Mesodermal cell (in vitro differentiated cells): ENCODE measurements around the gene BLNK. TPM values are rescaled to one million over a fixed set of nuclear protein-coding genes. Genes with fewer than 3 reads are reported as not detected.
"Not testable (repeated sequence)": the region's sequence is repeated elsewhere in the genome, so short reads cannot be mapped to it uniquely, and the experiment has no call there.

Experiments used
- H3K27ac ChIP-seq: 2 replicates; pipeline ENCODE4 v1.7.0; 2013; ENCODE audit warnings: mild to moderate bottlenecking, low read depth, low read length, moderate library complexity; ENCODE audit not compliant: severe bottlenecking
- H3K36me3 ChIP-seq: 2 replicates; pipeline ENCODE4 v1.7.1; 2013; ENCODE audit warnings: mild to moderate bottlenecking, low read length, moderate library complexity; ENCODE audit not compliant: control insufficient read depth, insufficient read depth
- H3K4me1 ChIP-seq: one replicate; pipeline ENCODE4 v1.7.1; 2013; ENCODE audit warnings: mild to moderate bottlenecking, low read length; ENCODE audit not compliant: insufficient read depth, control insufficient read depth, poor library complexity, severe bottlenecking
- H3K4me3 ChIP-seq: 2 replicates; pipeline ENCODE4 v1.7.0; 2013; ENCODE audit warnings: low read length, control low read depth, mild to moderate bottlenecking; ENCODE audit not compliant: insufficient read depth, poor library complexity, severe bottlenecking; ENCODE audit errors: extremely low read depth
- H3K9me3 ChIP-seq: 2 replicates; pipeline ENCODE4 v1.7.1; 2013; ENCODE audit warnings: mild to moderate bottlenecking, low read length, moderate library complexity; ENCODE audit not compliant: control insufficient read depth
- WGBS, 2 experiments: methylation state at CpG; one replicate each; pipeline ENCODE4 v1.1.5; 2013; ENCODE audit warnings: missing lambda C conversion rate in 2 of 2; ENCODE audit not compliant: insufficient coverage in 2 of 2; 5-methylcytosine and 5-hydroxymethylcytosine counted together
- polyA plus RNA-seq, 2 experiments: library from polyadenylated mRNA; stranded (reverse); fragments of 50-300 nt; gene quantifications; one replicate each; pipeline ENCODE4 v1.2.3, GENCODE V29; 2013

Gene BLNK
- not detected for polyA plus RNA-seq (2013, experiment 1 of 2)
- polyA plus RNA-seq (2013, experiment 2 of 2), result not detected

GRCh38 chr10:96271016-96271815 lies at the start of gene BLNK:
TSS of gene BLNK (minus strand) at chr10:96271569. CDS start at chr10:96271398, 171 bp downstream.
- no peak within 1 kb of the TSS for H3K4me3 ChIP-seq
- no peaks in the 10 kb centered on the region for H3K4me1 ChIP-seq
- no peak within 1 kb of the TSS for H3K27ac ChIP-seq
- no peaks in the 10 kb centered on the region for H3K36me3 ChIP-seq
- no peaks in the 10 kb centered on the region for H3K9me3 ChIP-seq
- WGBS, 2 experiments, result 90 to 95% methylated on average over 5 to 6 of the region's 6 CpGs

DNA sequence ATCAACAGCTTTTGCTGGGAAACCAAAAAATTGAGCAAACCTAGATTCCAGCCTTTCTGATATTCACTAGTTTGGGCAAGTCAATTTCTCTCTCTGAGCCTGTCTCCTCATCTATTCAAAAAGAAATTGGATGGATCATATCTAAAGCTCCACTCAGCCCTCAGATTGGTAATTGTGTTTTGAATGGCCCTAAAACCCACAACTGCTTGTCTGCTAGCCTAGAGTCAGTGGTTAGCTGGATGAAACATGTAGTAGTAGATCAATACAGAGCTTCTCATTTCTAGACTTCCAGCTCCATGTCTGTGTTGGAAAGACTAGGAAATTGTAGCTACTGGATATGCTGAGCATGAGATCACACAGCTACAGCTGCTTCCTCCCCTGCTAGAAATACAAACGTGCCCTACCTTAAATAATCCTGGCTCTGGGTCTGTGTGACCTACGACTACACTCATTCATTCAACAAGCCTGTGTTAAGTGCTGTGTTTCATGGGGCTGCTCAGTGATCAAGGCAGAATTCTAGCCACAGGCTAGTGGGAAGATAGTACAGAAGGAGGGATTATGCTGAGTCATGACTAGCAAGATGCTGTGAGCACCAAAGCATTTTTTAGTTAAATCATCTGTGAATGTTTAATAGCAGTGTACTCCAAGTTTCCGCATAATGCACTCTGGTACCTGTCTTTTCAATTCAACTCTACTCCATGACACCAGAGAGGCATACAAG lies 48.5 kb upstream of the BLNK start:
- H3K36me3 ChIP-seq, result no peaks in the 10 kb centered on the region
- no peaks in the 10 kb centered on the region for H3K4me1 ChIP-seq
- H3K9me3 ChIP-seq, result no peaks in the 10 kb centered on the region
- H3K4me3 ChIP-seq, result no peak overlapping the region
- H3K27ac ChIP-seq, result no peak overlapping the region
- 100% methylated on average over 1 of the region's 3 CpGs; no CpG with 5 or more reads in 1 of the 2 experiments for WGBS, 2 experiments

DNA sequence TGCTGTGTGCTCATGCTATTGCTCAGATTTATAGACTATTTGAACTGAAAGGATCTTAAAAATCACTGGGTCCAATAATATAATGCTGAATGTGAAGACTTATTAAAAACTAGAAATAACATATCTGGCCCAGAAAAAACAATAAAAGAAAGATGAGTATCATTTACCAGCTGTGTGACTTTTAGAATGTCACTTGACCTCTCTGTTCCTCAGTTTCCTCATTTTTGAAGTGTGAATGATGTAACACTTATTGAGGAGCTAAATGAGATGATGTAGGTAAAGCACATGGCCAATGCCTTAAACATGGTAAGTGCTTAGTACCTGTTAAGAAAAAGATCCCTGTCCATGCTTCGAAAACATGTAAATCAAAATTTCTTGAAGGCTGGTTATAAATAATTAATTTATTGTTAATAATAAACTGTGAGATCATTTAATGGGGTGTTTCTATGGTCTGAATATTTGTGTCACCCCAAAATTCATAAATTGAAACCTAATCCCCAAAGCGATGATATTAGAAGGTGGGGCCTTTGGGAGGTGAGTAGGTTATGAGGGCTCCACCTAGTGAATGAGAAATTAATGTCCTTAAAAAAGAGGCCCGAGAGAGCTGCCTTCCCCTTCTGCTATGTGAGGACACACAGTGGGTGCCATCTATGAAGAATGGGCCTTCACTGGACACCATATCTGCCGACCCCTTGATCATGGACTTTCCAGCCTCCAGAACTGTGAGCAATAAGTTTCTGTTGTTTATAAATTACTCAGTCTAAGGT lies 45.9 kb upstream of the BLNK start:
- 38% methylated on average over 1 of the region's 4 CpGs; no CpG with 5 or more reads in 1 of the 2 experiments for WGBS, 2 experiments
- H3K9me3 ChIP-seq, result no peaks in the 10 kb centered on the region
- H3K4me1 ChIP-seq, result no peaks in the 10 kb centered on the region
- no peak overlapping the region for H3K4me3 ChIP-seq
- H3K36me3 ChIP-seq, result no peaks in the 10 kb centered on the region
- H3K27ac ChIP-seq, result no peak overlapping the region

GRCh38 chr10:96313344-96313743 lies 42.0 kb upstream of the BLNK start:
- H3K4me3 ChIP-seq, result no peak overlapping the region
- no peaks in the 10 kb centered on the region for H3K4me1 ChIP-seq
- 83% methylated on average over 1 of the region's 2 CpGs; no CpG with 5 or more reads in 1 of the 2 experiments for WGBS, 2 experiments
- no peak overlapping the region for H3K27ac ChIP-seq
- no peaks in the 10 kb centered on the region for H3K36me3 ChIP-seq
- no peaks in the 10 kb centered on the region for H3K9me3 ChIP-seq

DNA sequence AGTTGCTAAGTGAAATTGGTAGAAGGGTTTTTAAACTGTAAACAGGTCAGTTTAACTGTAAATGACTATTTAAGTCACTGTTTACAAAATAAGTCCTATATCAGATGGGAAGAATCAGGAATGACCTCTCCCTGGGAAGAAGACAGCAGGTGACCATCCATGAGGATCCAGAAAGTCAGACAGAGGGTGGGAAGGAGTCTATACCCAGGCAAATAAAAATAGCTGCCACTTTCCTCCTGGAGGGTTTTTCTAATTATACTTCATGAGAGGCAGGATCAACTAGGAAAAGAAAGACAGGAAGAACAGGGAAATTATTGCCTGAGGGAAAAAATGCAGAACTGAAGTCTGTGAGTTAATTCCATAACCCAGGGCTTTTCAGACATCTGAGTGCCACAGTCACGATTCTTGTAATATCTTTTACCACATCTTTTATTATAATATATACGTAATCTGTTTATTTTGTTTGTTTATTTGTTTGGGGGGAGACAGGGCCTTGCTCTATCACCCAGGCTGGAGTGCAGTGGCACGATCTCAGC lies 39.9 kb upstream of the BLNK start:
- no peaks in the 10 kb centered on the region for H3K9me3 ChIP-seq
- no peaks in the 10 kb centered on the region for H3K4me1 ChIP-seq
- no peak overlapping the region for H3K27ac ChIP-seq
- WGBS, 2 experiments, result no CpG with 5 or more reads among the region's 3 CpGs
- H3K4me3 ChIP-seq, result no peak overlapping the region
- H3K36me3 ChIP-seq, result no peaks in the 10 kb centered on the region

GRCh38 chr10:96310321-96310669 lies 38.9 kb upstream of the BLNK start:
- Histone ChIP-seq H3K36me3 (no peaks in the 10 kb centered on the region), H3K4me3 (no peak overlapping the region), H3K4me1 (no peaks in the 10 kb centered on the region), H3K27ac (no peak overlapping the region), H3K9me3 (no peaks in the 10 kb centered on the region)
- WGBS, 2 experiments, result 0% methylated on average over 1 of the region's 1 CpG; no CpG with 5 or more reads in 1 of the 2 experiments

DNA sequence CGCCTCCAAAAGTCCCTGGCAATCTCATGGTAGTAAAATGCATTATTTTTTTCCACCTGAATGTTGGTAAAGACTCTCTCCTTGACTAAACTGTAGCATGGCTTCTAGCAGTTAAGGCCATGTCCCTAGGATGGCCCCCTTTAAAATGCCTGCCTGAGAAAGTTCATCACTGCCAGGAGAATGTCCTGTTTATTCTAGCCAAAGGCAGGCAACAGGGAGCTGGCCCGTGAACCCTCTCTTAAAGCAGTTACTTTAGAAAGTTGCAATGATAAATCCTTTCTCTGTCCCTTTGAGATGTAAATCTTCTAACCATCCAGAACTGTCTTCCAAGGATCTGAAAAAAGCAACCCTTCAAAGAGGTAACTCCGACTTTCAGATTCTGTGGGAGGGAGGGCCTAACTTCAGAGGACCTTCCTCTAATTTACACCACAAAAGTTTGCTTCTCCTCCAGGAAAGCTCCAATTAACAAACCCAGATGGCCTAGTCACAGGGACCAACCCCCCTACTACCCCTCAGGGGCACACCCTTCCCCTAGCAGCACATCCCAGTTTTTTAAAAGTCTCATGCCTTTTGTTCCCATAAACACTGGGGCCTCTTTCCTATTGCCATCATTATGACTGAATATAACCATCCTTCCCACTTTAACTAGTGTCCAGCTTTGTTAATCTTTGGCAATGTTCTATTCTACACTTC lies 38.4 kb upstream of the BLNK start:
- Histone ChIP-seq H3K4me1 (no peaks in the 10 kb centered on the region), H3K9me3 (no peaks in the 10 kb centered on the region), H3K27ac (no peak overlapping the region), H3K36me3 (no peaks in the 10 kb centered on the region), H3K4me3 (no peak overlapping the region)
- WGBS, 2 experiments, result 8 to 20% methylated on average over 1 to 2 of the region's 3 CpGs

- H3K27ac ChIP-seq, H3K9me3 ChIP-seq, H3K4me1 ChIP-seq, H3K36me3 ChIP-seq, H3K4me3 ChIP-seq: not testable (repeated sequence)
- 38 to 54% methylated on average over 4 of the region's 4 CpGs for WGBS, 2 experiments
These were observed 37.5 kb upstream of the BLNK start for GRCh38 chr10:96308854-96309253.

DNA sequence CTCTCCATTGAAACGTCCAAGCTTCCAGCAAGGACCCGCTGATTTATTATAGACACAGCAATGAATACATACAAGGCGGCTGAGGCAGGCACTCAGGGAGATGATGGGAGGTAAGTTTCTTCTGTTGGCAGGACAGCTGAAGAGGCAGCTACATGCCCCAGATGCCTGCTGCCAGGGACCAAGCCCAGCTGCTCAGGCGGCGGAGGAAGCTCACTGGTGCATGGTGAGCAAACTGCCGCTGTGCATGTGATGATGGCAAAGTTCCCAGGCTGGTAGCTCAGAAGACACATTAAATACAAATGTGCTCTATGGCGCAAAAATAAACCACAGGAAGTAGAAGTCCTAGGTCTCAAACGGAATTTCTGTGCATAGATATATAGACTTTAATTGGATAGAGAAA lies 35.1 kb upstream of the BLNK start:
- Histone ChIP-seq H3K9me3 (no peaks in the 10 kb centered on the region), H3K27ac (no peak overlapping the region), H3K4me3 (no peak overlapping the region), H3K36me3 (no peaks in the 10 kb centered on the region), H3K4me1 (no peaks in the 10 kb centered on the region)
- WGBS, 2 experiments, result 91 to 100% methylated on average over 3 to 6 of the region's 8 CpGs

- Histone ChIP-seq H3K27ac (no peak overlapping the region), H3K9me3 (no peaks in the 10 kb centered on the region), H3K36me3 (no peaks in the 10 kb centered on the region), H3K4me1 (no peaks in the 10 kb centered on the region), H3K4me3 (no peak overlapping the region)
- 81 to 83% methylated on average over 1 to 2 of the region's 3 CpGs for whole genome bisulfite sequencing, 2 experiments
These were observed 33.6 kb upstream of the BLNK start for GRCh38 chr10:96305019-96305418.
